ENCODE results near the gene TSEN2. TPM values are rescaled to one million over a fixed set of nuclear protein-coding genes. Genes with fewer than 3 reads are reported as not detected.

Gene TSEN2
- total and polyA plus RNA-seq, 2 of the 13 experiments (the other 11 are each of a cell fraction or from before 2014, with no cell fraction given), result 11.0 to 17.3 TPM

GRCh38 chr3:12451481-12451880 is 32.8 kb upstream of the TSEN2 start:
- no peaks in the 10 kb centered on the region for H4K20me1 ChIP-seq (ENCODE audit: insufficient read depth, low read length)
- TF ChIP-seq THAP7 (CRISPR knock-in tag; IDR thresholded peaks at IDR 0.05) (no peak), GTF2F1 (IDR thresholded peaks at IDR 0.05; ENCODE audit: low read length) (no peak), ZNF562 (CRISPR knock-in tag; IDR thresholded peaks at IDR 0.05; ENCODE audit: borderline replicate concordance) (no peak), ZNF282 (IDR thresholded peaks at IDR 0.05; ENCODE audit: partially characterized antibody) (no peak), MLX (CRISPR knock-in tag; IDR thresholded peaks at IDR 0.05) (no peak), ZNF44 (CRISPR knock-in tag; IDR thresholded peaks at IDR 0.05) (no peak), ZNF720 (CRISPR knock-in tag; IDR thresholded peaks at IDR 0.05) (no peak), ZNF83 (CRISPR knock-in tag; IDR thresholded peaks at IDR 0.05; ENCODE audit: borderline replicate concordance) (no peak), PCBP1 (IDR thresholded peaks at IDR 0.05; ENCODE audit: borderline replicate concordance, low read depth, low read length) (no peak), TRIM24 (CRISPR knock-in tag; IDR thresholded peaks at IDR 0.05) (no peak), TMF1 (CRISPR knock-in tag; IDR thresholded peaks at IDR 0.05; ENCODE audit: low read depth) (no peak), SNAPC2 (CRISPR knock-in tag; IDR thresholded peaks at IDR 0.05) (no peak), MAFF (IDR thresholded peaks at IDR 0.05; ENCODE audit: low read depth, low read length) (no peak), TRIM22 (IDR thresholded peaks at IDR 0.05) (no peak), MLLT10 (CRISPR knock-in tag; IDR thresholded peaks at IDR 0.05) (no peak), ZFAT (CRISPR knock-in tag; conservative IDR thresholded peaks at IDR 0.05) (no peak), FOXK2 (IDR thresholded peaks at IDR 0.05) (no peak)
- TF ChIP-seq, protein P1, sequence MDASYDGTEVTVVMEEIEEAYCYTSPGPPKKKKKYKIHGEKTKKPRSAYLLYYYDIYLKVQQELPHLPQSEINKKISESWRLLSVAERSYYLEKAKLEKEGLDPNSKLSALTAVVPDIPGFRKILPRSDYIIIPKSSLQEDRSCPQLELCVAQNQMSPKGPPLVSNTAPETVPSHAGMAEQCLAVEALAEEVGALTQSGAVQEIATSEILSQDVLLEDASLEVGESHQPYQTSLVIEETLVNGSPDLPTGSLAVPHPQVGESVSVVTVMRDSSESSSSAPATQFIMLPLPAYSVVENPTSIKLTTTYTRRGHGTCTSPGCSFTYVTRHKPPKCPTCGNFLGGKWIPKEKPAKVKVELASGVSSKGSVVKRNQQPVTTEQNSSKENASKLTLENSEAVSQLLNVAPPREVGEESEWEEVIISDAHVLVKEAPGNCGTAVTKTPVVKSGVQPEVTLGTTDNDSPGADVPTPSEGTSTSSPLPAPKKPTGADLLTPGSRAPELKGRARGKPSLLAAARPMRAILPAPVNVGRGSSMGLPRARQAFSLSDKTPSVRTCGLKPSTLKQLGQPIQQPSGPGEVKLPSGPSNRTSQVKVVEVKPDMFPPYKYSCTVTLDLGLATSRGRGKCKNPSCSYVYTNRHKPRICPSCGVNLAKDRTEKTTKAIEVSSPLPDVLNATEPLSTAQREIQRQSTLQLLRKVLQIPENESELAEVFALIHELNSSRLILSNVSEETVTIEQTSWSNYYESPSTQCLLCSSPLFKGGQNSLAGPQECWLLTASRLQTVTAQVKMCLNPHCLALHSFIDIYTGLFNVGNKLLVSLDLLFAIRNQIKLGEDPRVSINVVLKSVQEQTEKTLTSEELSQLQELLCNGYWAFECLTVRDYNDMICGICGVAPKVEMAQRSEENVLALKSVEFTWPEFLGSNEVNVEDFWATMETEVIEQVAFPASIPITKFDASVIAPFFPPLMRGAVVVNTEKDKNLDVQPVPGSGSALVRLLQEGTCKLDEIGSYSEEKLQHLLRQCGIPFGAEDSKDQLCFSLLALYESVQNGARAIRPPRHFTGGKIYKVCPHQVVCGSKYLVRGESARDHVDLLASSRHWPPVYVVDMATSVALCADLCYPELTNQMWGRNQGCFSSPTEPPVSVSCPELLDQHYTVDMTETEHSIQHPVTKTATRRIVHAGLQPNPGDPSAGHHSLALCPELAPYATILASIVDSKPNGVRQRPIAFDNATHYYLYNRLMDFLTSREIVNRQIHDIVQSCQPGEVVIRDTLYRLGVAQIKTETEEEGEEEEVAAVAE (CRISPR knock-in tag; IDR thresholded peaks at IDR 0.05; ENCODE audit: borderline replicate concordance), result no peak

More at GRCh38 chr3:12451481-12451880, 32.8 kb upstream of the TSEN2 start:
- H3K4me2 ChIP-seq (ENCODE audit: low read depth, low read length), result no peak overlapping the region
- intact Hi-C loops (cut with micrococcal nuclease; ENCODE audit: unreplicated experiment) (no loop called here), in situ Hi-C loops (cut with HindIII; ENCODE audit: extremely low pct_ligation_motif_present, low pct_unique_long_range_greater_than_20kb) (no loop called here)
- peaks cover 75% of the 10 kb centered on the region for H3K4me1 ChIP-seq (ENCODE audit: insufficient read depth, low read length)
- H3K27me3 ChIP-seq (ENCODE audit: control insufficient read depth in 1 of 2, insufficient read depth in 2 of 2, low read length in 2 of 2), result no peaks in the 10 kb centered on the region
- no peaks in the 10 kb centered on the region for H3K36me3 ChIP-seq (replicated peaks in 1 of 2; ENCODE audit: control insufficient read depth in 1 of 2, insufficient read depth in 2 of 2, low read length in 2 of 2)
- CTCF ChIA-PET (ENCODE audit: low intra/inter-chr PET ratio, low total read pairs), result no interaction called here
- ATAC-seq, result no peak
- no TSS peak for BruUV-seq (replicated peaks)
- peak overlapping the region; percentile 83 for H3K27ac ChIP-seq (ENCODE audit: extremely low read length, insufficient read depth, low read length)
- 94% methylated on average over 5 of the region's 5 CpGs for WGBS (ENCODE audit: low lambda C conversion rate)
- no peaks in the 10 kb centered on the region for H3K9me3 ChIP-seq (ENCODE audit: low read length)
- H3K79me2 ChIP-seq (ENCODE audit: insufficient read depth, low read length), result no peaks in the 10 kb centered on the region
- H3K4me3 ChIP-seq (replicated peaks in 1 of 3; ENCODE audit: insufficient read depth in 1 of 3, low read depth in 2 of 3, low read length in 3 of 3), result no peak overlapping the region
- FAIRE-seq, result no peak
- H2AFZ ChIP-seq (ENCODE audit: low read length), result no peak overlapping the region
- DNase-seq (ENCODE audit: low spot score), result no peak
- POLR2A ChIA-PET, result interaction anchor here (1.0 to 1.8 kb wide), 4 partner anchors 22 to 45 kb away, joined by 3 to 15 read pairs (median 4); partner anchors contain the start of gene TSEN2
- 0 out of 2 replicates have a peak overlapping the region, but pooled peaks have one; percentile 12 for H3K9ac ChIP-seq (ENCODE audit: insufficient read depth, low read depth, low read length)
